GM12891 (cell line): ENCODE measurements around the gene ACER3.
"Not testable (repeated sequence)": the region's sequence is repeated elsewhere in the genome, so short reads cannot be mapped to it uniquely, and the experiment has no call there.

ENCODE experiments used
- DNase-seq: peaks from one replicate; pipeline ENCODE4 v3.0.0; 2011; ENCODE audit warnings: low spot score; ENCODE audit not compliant: insufficient read length
- FAIRE-seq: peaks from 2 replicates; lab custom pipeline; 2011; peaks lifted over from hg19 to GRCh38; lab: Jason Lieb, UNC
- PAX5 ChIP-seq: IDR thresholded peaks from 2 replicates; pipeline ENCODE4 v1.6.1; 2011; ENCODE audit warnings: low read length, moderate library complexity, mild to moderate bottlenecking; ENCODE audit not compliant: insufficient read depth, severe bottlenecking
- POLR2A ChIP-seq: IDR thresholded peaks from 2 replicates; pipeline ENCODE4 v1.6.1; 2011; ENCODE audit warnings: low read depth, low read length, control low read depth
- POLR2AphosphoS5 ChIP-seq: IDR thresholded peaks from 2 replicates; pipeline ENCODE4 v1.6.1; 2011; ENCODE audit warnings: low read depth, low read length, control low read depth
- POU2F2 ChIP-seq: IDR thresholded peaks from 2 replicates; pipeline ENCODE4 v1.6.1; 2011; ENCODE audit warnings: low read depth, mild to moderate bottlenecking, control low read depth, low read length, moderate library complexity
- SPI1 ChIP-seq: IDR thresholded peaks from 2 replicates; pipeline ENCODE4 v1.6.1; 2011; ENCODE audit warnings: low read depth, low read length, control low read depth
- TAF1 ChIP-seq: IDR thresholded peaks from 2 replicates; pipeline ENCODE4 v1.6.1; 2011; ENCODE audit warnings: low read depth, low read length, control low read depth

The ACER3 gene

DNA sequence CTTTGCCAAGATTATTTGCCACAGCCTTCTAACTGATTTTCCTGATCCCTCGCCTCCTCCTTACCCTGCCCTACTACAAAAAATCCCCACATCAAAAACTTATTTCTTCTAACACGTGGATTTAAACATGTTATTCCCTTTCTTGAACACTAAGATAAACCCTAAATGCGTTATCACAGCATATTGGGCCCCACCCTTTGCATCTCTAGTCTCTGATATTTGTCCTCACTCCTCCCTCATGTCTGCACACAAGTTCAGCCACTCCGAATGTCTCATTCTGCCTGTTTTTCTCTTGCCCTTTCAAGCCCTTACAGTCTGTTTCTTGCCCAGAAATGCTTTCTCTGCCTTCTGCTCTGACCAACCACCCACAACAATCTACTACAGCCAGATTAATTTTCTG, 10.6 kb upstream of the ACER3 start:
- DNase-seq = no peak
- TF ChIP-seq POLR2AphosphoS5 = no peak
- no peak for TF ChIP-seq TAF1
- TF ChIP-seq PAX5 = no peak
- TF ChIP-seq POU2F2 = no peak
- no peak for TF ChIP-seq SPI1
- no peak for TF ChIP-seq POLR2A
- no peak for FAIRE-seq

GRCh38 chr11:76850815-76851214, 9.9 kb upstream of the ACER3 start:
- FAIRE-seq (no peak), DNase-seq (no peak)
- no peak for TF ChIP-seq POLR2AphosphoS5
- TF ChIP-seq TAF1 = no peak
- no peak for TF ChIP-seq SPI1
- no peak for TF ChIP-seq PAX5
- no peak for TF ChIP-seq POLR2A
- no peak for TF ChIP-seq POU2F2

GRCh38 chr11:76854709-76855108, 6.0 kb upstream of the ACER3 start:
- FAIRE-seq = no peak
- no peak for DNase-seq
- TF ChIP-seq POLR2A (no peak), POU2F2 (no peak), PAX5 (no peak), TAF1 (no peak), POLR2AphosphoS5 (no peak), SPI1 (no peak)

DNA sequence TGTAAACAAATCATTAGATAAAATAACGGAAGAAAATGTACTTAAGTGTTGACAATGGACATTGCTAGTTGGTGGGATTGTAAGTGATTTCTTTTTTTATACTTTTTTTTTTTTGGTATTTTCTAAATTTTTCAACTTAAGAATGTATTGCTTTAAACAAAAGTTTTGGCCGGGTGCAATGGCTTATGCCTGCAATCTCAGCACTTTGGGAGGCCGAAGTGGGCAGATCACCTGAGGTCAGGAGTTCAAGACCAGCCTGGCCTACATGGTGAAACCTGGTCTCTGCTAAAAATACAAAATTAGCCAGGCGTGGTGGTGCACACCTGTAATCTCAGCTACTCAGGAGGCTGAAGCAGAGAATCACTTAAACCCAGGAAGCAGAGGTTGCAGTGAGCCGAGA, 5.0 kb upstream of the ACER3 start:
- DNase-seq, FAIRE-seq: not testable (repeated sequence)

DNA sequence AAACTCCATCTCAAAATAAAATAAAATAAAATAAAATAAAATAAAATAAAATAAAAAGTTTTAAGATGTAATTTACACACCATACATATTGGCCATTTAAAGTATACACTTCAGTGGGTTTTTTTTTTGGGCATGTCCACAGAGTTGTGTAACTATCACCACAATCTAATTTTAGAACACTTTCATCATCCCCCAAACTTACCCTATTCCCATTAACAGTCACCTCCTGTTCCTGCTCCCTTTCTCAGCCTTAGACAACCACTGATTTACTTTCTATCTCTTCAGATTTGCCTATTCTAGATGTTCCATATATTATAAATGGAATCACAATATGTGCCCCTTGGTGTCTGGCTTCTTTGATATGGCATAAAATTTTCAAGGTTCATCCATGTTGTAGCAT, 4.6 kb upstream of the ACER3 start:
- DNase-seq = no peak
- TF ChIP-seq POU2F2 = no peak
- peak; percentile 31 for FAIRE-seq

- TF ChIP-seq SPI1 (peak; percentile 86), PAX5 (no peak)
- no peak for DNase-seq
- FAIRE-seq = peak; percentile 63
Measured at GRCh38 chr11:76856571-76856970, 4.1 kb upstream of the ACER3 start.

DNA sequence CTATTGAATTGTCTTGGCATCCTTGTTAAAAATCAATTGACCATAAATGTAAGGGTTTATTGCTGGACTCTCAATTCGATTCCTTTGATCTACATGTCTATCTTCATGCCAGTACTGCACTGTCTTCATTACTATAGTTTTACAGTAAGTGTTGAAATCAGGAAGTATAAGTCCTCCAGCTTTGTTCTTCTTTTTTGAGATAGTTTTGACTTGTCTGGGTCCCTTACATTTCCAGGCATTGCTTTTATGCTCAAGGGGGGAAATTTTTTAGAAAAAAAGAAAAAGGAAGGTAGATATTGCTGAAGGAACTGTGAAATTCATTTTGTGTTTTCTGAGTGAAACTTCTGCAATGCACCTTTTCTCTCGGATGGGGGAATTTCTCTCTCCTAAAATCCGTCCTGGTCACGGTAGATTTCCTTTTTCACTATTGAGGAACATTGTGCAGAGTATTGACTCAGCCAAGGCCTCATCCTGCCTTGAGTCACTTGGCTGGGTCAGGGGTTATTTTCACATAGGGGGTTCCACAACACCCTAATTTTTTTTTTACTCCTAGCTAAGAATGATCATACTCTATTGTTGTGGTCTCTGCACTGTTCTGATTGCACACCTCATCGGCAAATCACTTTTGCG, 2.8 kb upstream of the ACER3 start:
- no peak for TF ChIP-seq POLR2A
- no peak for TF ChIP-seq POLR2AphosphoS5
- TF ChIP-seq PAX5 = no peak
- TF ChIP-seq POU2F2 = no peak
- TF ChIP-seq TAF1 = no peak
- TF ChIP-seq SPI1 = no peak
- DNase-seq = no peak
- no peak for FAIRE-seq

GRCh38 chr11:76859708-76860227, 950 bp upstream of the ACER3 start:
- TF ChIP-seq POLR2AphosphoS5 (no peak), SPI1 (no peak), PAX5 (no peak), TAF1 (no peak), POU2F2 (no peak), POLR2A (no peak)
- DNase-seq = no peak
- no peak for FAIRE-seq

GRCh38 chr11:76861490-76861953, 804 bp downstream of the ACER3 start:
- TF ChIP-seq POLR2AphosphoS5 (no peak), POU2F2 (no peak), POLR2A (no peak), TAF1 (no peak), SPI1 (no peak), PAX5 (no peak)
- no peak for DNase-seq
- FAIRE-seq = peak; percentile 40

DNA sequence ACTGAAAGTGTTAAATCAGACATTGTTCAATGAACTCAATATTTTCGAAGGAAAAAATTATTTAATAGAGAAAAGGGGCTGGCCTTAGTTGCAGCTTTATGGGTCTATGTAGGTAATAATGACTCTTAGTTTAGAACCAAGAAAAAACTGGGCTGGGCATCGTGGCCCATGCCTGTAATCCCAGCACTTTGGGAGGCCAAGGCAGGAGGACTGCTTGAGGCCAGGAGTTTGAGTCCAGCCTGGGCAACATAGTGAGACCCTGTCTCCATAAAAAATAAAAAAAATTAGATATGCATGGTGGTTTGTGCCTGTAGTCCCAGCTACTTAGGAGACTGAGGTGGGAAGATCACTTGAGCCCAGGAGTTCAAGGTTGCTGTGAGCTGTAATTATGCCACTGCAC, 2.1 kb downstream of the ACER3 start:
- not testable (repeated sequence) for DNase-seq, FAIRE-seq

DNA sequence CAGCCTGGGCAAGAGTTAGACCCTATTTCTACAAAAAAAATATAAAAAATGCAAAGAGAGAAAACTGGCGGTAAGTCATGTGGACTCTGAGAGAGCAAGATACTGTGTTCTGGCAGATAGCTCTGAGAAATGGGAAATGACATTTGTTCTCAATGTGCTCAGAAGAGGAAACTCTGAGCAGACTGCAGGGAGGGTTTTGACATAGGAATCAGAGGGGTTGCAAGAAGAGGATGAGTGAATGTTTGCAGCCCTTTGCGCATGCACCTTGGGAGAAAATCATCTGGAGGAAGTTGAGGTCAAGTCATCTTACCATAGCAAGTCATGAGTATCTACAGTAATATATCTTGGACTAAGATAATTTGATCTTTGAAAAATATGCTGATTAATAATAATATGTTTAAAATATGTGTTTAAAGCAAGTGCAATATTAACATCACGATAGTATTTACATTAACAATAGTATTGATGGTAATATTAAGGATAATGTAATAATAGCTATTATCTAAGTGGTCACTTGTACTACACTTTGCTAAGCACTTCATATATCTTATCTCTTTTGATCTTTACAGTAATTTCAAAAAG, 2.6 kb downstream of the ACER3 start:
- FAIRE-seq (no peak), DNase-seq (no peak)
- TF ChIP-seq POU2F2 (no peak), TAF1 (no peak), SPI1 (no peak), PAX5 (no peak), POLR2A (no peak), POLR2AphosphoS5 (no peak)
